Measurements from ENCODE around the gene ZNF763. TPM values are rescaled to one million over a fixed set of nuclear protein-coding genes. Genes with fewer than 3 reads are reported as not detected.

ZNF763 gene
- total RNA-seq, 1 experiment from 2014 or later = 0.84 TPM

- H3K36me3 Mint-ChIP-seq (ENCODE audit: insufficient read depth, unreplicated experiment) = peaks cover 6% of the 10 kb centered on the region
- H3K4me3 ChIP-seq (ENCODE audit: low read depth, low read length) = no peak overlapping the region
- no TSS peak for BruUV-seq (replicated peaks)
Measured at GRCh38 chr19:11979527-11979926, 14.7 kb downstream of the ZNF763 start.

GRCh38 chr19:11982526-11982925, 17.7 kb downstream of the ZNF763 start:
- Mint-ChIP-seq H3K4me3 (ENCODE audit: unreplicated experiment) (no peak overlapping the region), H3K4me1 (ENCODE audit: low read depth, unreplicated experiment) (no peaks in the 10 kb centered on the region), H3K36me3 (ENCODE audit: insufficient read depth, unreplicated experiment) (no peaks in the 10 kb centered on the region), H3K27me3 (ENCODE audit: insufficient read depth, unreplicated experiment) (no peaks in the 10 kb centered on the region), H3K9me3 (ENCODE audit: unreplicated experiment) (no peaks in the 10 kb centered on the region), H3K27ac (ENCODE audit: unreplicated experiment) (no peak overlapping the region)
- POLR2A ChIA-PET = no interaction called here
- no peak overlapping the region for H3K4me3 ChIP-seq (ENCODE audit: low read depth, low read length)
- intact Hi-C loops (cut with micrococcal nuclease; ENCODE audit: unreplicated experiment) = no loop called here
- no peaks in the 10 kb centered on the region for H3K36me3 ChIP-seq (ENCODE audit: control insufficient read depth, insufficient read depth, low read length)
- H3K27me3 ChIP-seq (replicated peaks; ENCODE audit: control insufficient read depth, insufficient read depth, low read length) = no peaks in the 10 kb centered on the region
- H3K4me1 ChIP-seq = no peaks in the 10 kb centered on the region
- no peak for TF ChIP-seq CTCF (IDR thresholded peaks at IDR 0.05; ENCODE audit: insufficient read depth in 1 of 2, low read depth in 1 of 2, low read length in 1 of 2, severe bottlenecking in 1 of 2, unreplicated experiment in 1 of 2)
- BruUV-seq (replicated peaks) = no TSS peak
- CTCF ChIA-PET = no interaction called here
- H3K9me3 ChIP-seq = peaks cover 18% of the 10 kb centered on the region
- no peak for DNase-seq

More at GRCh38 chr19:11979527-11979926, 14.7 kb downstream of the ZNF763 start:
- no peak for TF ChIP-seq CTCF (IDR thresholded peaks at IDR 0.05; ENCODE audit: insufficient read depth in 1 of 2, low read depth in 1 of 2, low read length in 1 of 2, severe bottlenecking in 1 of 2, unreplicated experiment in 1 of 2)
- Mint-ChIP-seq H3K27me3 (ENCODE audit: insufficient read depth, unreplicated experiment) (no peaks in the 10 kb centered on the region), H3K9me3 (ENCODE audit: unreplicated experiment) (no peaks in the 10 kb centered on the region), H3K4me3 (ENCODE audit: unreplicated experiment) (no peak overlapping the region), H3K27ac (ENCODE audit: unreplicated experiment) (no peak overlapping the region), H3K4me1 (ENCODE audit: low read depth, unreplicated experiment) (no peaks in the 10 kb centered on the region)
- CTCF ChIA-PET = no interaction called here
- Histone ChIP-seq H3K27me3 (replicated peaks; ENCODE audit: control insufficient read depth, insufficient read depth, low read length) (no peaks in the 10 kb centered on the region), H3K36me3 (ENCODE audit: control insufficient read depth, insufficient read depth, low read length) (no peaks in the 10 kb centered on the region), H3K9me3 (peaks cover 14% of the 10 kb centered on the region), H3K4me1 (no peaks in the 10 kb centered on the region)
- intact Hi-C loops (cut with micrococcal nuclease; ENCODE audit: unreplicated experiment) = no loop called here
- DNase-seq = no peak
- POLR2A ChIA-PET = no interaction called here

GRCh38 chr19:11984986-11985385, 20.1 kb downstream of the ZNF763 start:
- no peak overlapping the region for H3K4me3 Mint-ChIP-seq (ENCODE audit: unreplicated experiment)
- peaks cover 14% of the 10 kb centered on the region; the same call in 1 of the 2 replicates for H3K9me3 ChIP-seq
- H3K27me3 Mint-ChIP-seq (ENCODE audit: insufficient read depth, unreplicated experiment) = no peaks in the 10 kb centered on the region
- no peak for DNase-seq
- peaks cover 8% of the 10 kb centered on the region for H3K4me1 Mint-ChIP-seq (ENCODE audit: low read depth, unreplicated experiment)
- TF ChIP-seq CTCF (IDR thresholded peaks at IDR 0.05; ENCODE audit: insufficient read depth in 1 of 2, low read depth in 1 of 2, low read length in 1 of 2, severe bottlenecking in 1 of 2, unreplicated experiment in 1 of 2) = no peak
- no TSS peak for BruUV-seq (replicated peaks)
- H3K9me3 Mint-ChIP-seq (ENCODE audit: unreplicated experiment) = no peaks in the 10 kb centered on the region
- H3K27ac Mint-ChIP-seq (ENCODE audit: unreplicated experiment) = no peak overlapping the region
- no peaks in the 10 kb centered on the region for H3K36me3 Mint-ChIP-seq (ENCODE audit: insufficient read depth, unreplicated experiment)
- CTCF ChIA-PET = interaction anchor here (0.9 kb wide), 1 partner anchor 187 kb away, joined by 3 read pairs; the partner anchor contains the start of gene ZNF491
- intact Hi-C loops (cut with micrococcal nuclease; ENCODE audit: unreplicated experiment) = no loop called here
- no peaks in the 10 kb centered on the region for H3K36me3 ChIP-seq (ENCODE audit: control insufficient read depth, insufficient read depth, low read length)
- no peaks in the 10 kb centered on the region for H3K4me1 ChIP-seq
- POLR2A ChIA-PET = no interaction called here
- H3K27me3 ChIP-seq (replicated peaks; ENCODE audit: control insufficient read depth, insufficient read depth, low read length) = no peaks in the 10 kb centered on the region
- H3K4me3 ChIP-seq (ENCODE audit: low read depth, low read length) = no peak overlapping the region
